Stimulated activated CD4-positive, alpha-beta T cell treated with anti-CD3 and anti-CD28 coated beads, Interleukin-4, amount 100 ng/mL, for 24 hours (primary cell): ENCODE results near the gene MEGF11.

ENCODE experiments used
- DNase-seq: peaks from one replicate; pipeline ENCODE4 v3.0.0-alpha.2; 2020

MEGF11 gene

DNA sequence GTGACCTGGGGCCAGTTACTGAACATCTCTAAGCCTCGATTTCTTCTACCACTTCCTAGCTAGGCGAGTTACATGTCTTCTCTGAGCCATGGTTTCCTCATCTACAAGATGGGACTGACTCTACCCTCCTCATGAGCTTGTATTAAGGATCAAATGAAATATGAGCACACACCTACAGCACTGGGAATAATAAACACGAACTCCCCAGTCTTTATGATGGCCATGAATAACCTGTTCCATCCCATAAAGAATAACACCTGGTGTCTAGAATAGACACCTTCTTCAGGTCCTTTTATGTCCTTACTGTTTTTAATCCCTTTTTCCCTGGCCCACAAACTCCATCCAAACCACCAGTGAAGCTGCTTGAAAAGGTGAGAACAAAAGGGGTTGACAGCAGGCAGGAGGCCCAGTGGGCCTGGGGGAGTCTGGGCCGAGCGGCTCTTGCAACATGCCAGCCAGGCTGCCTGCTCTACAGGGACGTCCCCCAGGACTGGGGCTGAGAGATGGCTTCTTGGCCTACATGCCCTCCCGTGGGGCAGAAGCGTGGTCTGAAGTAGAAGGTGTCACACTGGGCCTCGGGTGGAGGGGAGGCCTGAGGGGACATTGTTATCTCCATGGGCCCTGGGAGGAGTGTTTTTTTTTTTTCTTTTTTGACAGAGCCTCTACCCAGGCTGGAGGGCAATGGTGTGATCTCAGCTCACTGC lies 206.1 kb downstream of the MEGF11 start:
- no peak for DNase-seq

DNA sequence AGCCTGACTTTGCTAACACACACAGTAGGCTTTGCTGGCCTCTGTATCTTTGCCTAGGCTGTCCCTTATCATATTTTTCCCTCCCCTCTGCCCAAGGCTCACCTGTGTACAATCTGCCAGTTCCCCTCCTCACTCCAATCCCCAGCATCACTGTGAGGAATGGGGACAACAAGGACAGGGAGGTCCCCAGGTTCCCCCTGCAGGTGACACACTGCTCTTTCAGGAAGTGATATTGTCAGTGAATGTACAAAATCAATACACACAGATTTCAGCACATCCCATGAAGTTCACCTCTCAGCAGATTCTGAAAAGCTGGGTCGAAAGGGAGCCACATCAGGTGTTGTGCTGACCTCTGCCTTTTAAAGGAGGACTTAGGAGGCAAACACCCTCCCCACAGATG lies 206.8 kb downstream of the MEGF11 start:
- DNase-seq, result no peak

DNA sequence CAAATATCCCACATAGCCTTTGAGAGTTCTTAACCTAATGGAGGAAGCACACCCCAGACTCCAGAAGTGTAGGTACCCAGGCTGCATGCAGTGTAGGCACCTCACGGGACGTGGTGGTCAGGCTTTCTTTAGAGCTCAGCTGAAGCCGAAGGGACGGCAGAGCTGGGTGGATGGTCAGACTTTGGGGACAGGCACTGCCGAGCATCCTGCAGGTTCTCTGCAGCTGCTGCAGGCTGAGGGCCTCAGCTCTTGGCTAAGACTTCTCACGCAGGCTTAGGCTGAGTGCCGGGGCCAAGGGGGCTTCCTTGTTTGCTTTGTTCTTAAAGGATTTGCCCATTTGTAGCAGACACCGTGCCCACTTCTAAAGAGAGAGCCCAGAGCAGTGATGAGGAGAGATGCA lies 207.2 kb downstream of the MEGF11 start:
- DNase-seq, result no peak

DNA sequence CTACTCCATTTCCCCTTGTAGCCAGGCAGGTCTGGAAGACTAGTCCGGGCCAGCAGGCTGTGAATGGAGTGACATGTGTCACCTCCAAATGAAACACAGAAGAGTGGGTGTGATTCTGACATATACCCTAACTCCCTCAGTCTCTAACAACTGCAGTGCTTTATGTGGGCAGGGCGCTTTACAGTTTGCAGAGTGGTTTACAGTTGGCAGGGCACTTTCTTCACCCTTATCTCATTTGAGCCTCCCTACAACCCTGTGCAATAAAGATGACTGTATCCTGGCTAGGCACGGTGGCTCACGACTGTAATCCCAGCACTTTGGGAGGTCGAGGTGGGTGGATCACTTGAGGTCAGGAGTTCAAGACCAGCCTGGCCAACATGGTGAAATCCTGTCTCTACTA lies 208.0 kb downstream of the MEGF11 start:
- no peak for DNase-seq

DNA sequence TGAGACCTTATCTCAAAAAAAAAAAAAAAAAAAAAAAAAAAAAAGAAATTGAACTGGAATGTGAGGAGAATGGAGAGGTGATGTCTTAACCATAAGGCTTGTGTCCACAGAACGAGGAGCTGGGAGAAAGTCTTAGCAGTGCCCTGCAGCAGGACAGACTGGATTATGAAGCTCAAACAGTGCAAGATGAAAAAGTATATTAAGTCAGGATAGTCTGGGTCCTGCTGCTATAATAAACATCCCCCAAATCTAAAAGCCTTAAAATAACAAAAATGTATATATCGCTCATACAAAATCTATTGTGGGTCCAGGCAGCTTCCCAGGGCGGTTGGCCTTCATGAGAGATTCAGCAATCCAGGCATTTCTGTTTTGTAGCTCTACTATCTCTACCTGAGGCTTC lies 208.7 kb downstream of the MEGF11 start:
- no peak for DNase-seq

DNA sequence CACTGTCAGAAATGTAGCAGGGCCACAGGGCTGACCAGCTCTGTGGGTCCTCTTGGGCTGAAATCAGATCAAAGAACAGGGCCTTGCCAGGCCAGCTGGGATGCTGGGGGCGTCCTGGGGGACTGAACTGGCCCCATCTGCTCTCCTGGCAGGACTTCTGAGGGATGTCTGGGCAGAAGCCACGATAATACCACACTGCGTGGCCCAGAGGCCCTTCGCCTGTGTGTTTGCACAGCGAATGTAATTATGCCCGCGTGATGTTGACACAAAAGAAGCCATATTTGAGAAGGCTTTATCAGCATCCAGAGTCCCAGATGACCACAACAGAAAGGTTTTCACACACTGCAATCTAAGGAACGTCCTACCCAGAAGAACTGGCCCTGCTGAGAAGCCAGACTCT lies 210.3 kb downstream of the MEGF11 start:
- no peak for DNase-seq

DNA sequence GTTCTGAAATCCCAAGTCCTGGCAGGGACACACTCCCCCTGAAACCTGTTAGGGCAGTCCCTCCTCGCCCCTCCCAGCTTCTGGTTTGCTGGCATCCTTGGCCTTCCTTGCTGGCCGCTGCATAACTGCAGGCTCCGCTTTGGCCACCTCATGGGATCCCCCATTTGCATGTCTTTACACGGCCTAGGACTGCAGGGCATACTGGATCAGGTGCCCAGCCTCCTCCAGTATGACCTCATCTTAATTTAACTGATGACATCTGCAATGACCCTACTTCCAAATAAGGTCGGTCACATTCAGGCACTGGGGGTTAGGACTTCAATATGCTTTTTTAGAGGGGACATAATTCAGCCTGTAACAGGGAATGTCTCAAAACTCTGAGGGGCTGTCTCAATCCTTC lies 210.9 kb downstream of the MEGF11 start:
- no peak for DNase-seq

DNA sequence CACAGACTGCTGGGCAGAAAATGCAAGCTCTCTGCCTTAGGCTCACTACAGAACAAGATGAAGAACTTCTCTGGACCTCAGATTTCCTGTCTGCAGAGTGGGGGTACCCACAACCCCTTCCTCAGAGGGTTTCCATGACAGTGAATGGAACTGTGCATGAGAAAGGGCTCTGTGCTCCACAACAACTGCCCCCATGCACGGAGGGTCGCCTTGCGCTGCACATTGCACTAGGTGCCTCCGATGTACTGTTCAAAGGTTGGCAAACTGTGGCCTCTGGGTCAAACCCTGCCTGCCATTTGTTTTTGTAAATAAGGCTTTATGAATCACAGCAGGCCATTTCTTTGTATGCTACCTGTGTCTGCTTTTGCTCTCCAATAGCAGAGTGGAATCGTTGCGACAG lies 212.3 kb downstream of the MEGF11 start:
- no peak for DNase-seq

DNA sequence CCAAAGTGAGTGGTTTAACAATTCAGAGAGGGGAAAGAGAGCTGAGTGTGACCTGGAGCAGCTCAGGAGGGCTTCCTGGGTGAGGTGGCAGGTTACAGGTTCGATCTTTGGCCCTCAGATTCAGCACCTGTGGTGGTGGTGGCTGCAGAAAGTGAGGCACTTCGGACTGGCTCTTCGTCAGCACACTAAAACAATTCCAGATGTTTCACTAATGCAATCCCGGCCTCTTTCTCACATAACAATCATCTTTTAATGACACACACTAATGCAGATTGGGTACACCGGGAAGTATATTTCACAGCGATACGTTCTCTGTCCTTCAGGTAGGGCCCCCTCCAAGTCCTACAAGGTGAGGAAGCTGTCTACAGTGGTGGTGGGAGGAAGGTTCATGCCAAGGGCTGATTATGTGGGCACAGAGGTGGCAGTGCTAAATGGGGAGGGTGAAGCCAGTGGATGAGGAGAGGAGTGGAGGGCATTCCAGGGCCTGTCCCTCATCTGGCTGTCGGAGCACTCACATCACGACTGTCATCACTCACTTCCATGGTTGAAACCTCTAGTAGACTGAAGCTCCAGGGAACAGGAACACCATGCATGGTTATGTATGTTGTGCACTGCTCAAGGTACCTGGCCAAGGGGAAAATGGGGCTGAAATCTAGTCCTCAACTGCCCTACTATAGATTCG lies 213.2 kb downstream of the MEGF11 start:
- no peak for DNase-seq

DNA sequence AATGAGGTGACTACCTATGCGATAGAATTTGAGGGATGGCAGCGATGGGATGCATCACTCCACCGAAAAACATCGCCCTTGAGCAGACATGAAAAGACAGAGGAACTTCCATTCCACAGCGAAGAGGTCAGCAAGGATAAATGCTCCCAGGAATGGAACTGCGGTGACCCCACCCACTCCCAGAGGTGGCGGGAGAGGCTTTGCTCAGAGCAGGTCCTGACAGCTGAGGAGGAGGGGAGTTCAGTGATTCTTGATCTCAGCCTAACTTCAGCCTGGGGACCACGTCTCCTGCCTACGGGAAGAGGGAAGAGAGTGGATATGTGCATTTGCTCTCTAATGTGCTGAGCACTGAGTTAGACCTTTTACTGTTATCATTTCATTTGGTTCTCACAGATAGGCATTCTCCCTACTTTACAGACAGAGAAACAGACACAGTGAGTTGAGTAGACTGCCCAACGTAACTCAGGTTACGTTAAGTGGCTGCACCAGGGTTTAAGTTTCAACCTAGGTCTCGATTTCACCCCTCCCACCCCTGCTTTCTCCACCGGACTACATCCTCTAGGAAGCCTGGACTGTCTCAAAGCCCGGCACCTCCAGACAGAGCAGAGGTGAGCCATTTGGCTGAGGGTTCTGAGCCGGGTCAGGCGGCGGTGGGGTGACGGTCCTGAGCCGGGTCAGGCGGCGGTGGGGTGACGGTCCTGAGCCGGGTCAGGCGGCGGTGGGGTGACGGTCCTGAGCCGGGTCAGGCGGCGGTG lies 214.3 kb downstream of the MEGF11 start:
- DNase-seq, result no peak

DNA sequence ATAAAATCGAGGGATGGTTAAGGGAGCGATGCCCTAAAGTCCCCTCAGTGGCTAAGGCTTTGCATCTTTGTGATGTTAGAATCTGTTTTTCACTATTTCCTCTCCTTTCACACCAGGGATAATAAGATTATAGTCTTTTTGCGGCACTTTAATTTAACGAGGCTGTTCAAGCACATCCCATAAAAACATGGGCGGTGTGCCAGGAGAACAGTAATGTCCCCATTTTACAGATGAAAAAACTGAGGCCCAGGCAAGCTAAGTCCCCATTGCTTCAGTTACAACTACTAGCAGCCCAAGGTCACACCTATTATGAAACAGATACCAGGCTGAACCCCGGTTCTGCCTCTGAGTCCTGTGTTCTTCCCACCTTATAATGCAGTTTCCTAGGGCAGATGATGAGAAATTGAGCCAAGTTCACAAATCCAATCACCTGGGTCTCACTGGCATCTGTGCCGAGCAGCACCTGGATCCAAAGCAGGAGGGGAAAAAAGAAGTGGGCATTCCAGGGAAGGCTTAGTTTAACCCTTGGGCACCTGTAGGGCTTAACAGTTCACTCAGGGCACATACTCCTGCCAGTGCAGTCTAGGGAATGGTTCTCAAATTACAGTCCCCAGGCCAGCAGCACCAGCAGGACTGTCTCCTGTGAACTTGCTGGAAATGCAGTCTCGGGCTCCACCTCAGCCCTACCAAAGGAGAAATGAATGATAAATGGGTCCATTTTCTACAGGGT lies 215.0 kb downstream of the MEGF11 start:
- DNase-seq, result no peak

DNA sequence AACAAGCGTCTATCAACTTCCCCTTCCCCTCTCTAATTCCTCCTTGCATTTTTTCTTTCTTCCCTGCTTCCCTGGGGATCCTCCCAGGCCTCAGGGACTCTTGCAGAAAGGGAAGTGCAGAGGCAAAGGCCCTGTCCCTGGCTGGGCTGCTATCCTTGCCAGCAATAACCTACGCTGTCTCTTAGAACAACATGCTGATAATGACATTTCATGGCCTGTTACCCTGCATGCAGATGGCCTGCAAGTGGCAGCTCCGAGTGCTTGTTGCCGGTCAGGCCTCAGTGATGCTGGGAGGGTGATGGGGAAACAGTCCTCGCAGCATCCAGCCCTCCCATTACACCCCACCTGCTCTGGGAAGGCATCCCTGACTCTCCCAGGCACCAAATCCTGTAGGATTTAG lies 216.7 kb downstream of the MEGF11 start:
- no peak for DNase-seq

DNA sequence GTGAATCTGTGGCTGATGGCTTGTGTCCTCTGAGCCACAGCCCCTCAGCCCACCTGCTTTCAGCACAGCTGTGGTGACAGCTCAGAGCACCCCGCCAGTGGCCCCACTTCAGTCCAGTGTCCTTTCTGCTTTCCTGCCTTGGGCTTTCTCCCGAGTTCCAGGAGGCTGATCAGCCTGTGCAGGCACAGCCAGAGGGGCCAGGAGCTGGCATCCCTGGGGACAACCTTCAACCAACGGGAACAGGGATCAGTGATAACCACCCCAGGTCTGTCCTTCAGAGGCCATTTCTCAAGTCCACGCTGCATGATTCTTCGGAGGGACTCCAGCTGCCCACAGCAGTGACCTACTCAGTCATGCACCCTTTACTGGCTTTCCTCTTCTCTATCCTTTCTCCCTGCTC lies 217.6 kb downstream of the MEGF11 start:
- DNase-seq, result no peak

DNA sequence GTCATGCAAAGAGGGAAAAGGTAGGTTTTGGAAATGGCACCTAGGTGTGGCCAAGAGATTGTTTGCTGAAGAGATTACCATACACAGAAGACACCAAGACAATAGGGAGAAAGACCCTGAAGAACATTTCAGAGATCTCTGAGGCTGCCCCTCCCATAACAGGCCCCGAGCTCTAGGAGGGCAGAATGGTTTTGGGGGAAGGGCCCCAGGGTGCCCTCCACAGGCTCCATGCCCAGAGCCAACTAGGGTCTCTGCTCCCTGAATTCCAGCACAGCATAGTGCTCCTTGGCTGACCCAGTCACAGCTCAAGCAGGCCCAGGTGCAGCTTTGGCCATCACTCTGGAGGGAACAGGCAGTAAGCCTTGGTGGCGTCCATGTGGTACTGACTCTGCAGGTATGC lies 220.4 kb downstream of the MEGF11 start:
- DNase-seq, result no peak

DNA sequence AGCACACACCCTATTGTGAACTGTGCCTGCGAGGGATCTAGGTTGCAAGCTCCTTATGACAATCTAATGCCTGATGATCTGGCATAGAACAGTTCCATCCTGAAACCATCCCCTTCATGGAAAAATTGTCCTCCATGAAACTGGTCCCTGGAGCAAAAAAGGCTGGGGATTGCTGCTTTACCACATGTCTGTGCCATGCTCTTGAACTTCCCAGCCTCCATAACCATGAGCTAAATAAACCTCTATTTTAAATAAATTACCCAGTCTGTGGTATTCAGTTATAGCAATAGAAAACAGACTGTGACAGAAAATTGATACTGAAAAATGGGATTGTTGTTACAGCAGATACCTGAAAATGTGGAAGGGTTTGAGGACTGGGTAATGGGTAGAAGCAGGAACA lies 221.5 kb downstream of the MEGF11 start:
- DNase-seq, result no peak

DNA sequence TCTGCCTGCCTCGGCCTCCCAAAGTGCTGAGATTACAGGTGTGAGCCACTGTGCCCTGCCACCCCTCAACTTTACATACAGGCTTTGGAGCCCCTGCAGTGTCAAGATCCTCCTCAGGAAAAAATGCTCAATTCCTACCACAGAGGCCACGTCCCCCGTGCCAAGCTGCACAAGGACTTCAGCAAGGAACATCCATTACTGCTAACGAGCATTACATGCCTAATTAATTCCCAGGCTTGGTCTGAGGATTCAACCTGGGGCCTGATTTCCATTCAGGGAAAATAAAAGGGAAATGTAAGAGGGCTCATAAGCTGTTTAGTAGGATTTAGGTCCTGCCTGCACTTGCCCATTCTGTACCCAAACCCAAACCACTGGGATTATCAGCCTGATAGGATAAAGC lies 222.9 kb downstream of the MEGF11 start:
- DNase-seq, result no peak

DNA sequence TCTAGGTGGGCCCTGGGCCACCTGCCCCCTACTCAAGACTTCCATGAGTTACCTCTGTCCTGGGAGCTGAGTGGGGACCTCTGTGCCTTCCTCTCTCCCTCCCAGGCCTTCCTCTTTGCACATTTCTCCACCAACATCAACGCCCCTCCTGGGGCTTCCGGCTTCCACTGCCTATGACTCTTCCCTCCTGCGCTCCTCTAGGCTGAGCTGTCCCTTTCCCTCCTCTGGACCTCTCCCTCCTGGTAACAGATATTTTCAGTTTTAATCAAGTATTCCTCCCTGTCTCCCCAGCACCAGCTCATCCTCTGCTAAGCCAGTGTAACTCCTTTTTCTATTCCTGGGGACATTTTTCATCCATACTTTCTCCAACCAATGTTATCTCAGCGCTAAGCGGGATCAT lies 223.9 kb downstream of the MEGF11 start:
- DNase-seq, result no peak

DNA sequence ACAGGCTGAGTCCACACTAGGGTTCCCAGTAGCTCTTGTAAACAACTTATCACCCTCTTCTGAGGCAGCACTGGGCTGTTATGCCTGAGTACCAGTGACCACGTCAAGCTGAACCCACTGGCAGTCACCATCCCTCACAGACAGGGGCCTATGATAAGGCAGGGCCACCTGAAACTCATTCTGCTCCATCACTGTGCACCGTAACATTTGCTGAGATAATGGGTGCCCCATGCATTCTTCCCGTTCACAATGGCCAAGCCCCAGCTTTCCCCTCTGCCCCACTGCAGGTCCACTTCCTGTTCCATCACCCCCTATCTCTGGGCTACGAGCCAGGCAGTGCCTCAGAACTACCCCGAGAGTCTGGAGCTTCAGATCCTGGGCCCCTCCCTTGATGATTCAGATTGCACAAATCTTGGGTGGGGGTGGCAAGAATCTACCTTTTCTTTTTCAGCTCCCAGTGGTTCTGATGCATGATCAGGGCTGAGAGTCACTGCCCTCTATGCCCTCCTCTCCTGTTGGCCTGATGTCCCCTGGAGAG lies 226.2 kb downstream of the MEGF11 start:
- DNase-seq, result no peak

DNA sequence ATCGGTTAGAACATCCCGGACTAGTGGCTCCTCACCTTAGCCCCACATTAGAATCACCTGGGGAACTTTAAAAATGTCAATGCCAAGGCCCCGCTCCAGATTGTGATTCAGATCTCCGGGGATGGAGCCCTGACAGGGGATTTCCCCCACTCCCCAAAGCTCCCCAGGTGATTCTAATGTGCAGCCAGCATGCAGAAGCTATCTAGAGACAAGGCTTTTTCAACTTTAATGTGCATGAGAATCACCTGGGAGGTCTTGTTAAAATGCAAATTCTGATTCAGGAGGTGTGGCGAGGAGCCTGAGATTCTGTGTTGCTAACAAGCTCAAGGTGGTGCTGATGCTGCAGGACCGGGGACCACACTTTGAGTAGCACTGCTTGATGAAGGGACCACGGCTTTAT lies 227.6 kb downstream of the MEGF11 start:
- no peak for DNase-seq

DNA sequence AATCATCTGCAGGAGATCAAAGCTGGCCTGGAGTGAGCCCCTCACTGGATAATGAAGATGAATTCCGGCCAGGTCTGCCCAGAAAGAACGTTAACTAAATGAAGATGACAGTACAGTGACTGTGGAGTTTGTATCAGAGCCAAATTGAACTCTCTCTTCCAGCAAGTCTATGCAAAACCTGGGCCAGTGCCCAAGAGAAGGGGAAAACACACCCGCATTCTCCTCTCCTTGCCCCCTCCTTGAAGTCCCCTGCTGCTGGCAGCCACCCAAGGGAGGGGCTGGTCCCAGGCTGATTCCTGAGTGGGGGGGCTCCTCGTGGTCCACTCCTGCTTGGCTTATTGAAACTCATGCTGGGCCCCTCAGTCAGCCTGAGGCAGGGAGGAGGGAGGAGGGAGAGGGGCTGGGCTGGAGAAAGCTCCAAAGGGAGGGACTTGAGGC lies 228.5 kb downstream of the MEGF11 start:
- DNase-seq, result no peak

DNA sequence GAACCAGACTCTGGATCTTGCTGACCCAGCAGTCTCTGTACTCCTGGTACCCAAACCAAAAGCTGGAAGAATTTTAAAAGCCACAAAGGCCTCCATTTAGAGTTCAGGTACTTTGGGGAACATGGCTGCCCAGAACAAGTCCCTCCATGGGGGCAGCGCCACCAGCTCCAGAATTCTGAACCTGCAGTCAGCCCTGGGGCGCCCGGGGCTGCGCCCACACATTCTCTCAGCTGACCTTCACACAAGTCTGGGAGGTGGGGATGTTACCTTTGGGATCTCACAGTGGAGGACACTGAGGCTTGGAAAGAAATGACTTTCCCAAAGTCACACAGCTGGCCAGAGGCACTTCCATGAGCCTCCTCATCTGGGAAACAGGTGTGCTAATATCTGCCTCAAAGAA lies 229.4 kb downstream of the MEGF11 start:
- DNase-seq, result no peak

DNA sequence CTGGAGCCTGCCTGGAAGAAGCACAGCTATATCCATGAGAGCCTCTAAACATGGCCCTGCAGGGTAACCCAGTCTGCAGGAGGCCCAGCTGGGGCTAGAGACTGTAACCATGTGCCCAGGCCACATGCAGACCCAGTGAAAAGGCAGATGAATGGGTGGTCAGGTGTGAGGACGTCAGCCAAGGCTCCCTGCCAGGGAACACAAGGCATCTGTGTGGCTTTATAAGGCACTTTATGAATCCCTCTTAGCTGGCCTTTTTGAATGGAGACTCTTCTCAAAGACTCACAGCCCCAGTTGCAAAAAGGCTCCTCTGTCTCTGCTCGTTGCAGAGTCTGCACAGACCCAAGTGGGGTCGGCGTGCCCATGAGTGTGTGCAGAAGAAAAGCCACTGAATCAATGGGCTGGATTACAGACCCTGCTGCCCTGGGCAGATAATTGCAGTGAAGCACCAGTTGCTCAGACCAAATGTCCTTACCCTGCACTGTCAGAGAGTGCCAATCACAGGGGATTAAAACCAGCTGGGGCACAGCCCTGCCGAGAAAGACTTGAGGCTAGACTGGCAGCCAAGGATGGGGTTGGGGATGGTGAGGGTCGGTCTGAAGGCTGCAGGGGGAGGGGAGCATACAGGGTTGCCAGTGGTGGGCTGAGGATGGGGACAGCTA lies 230.1 kb downstream of the MEGF11 start:
- DNase-seq, result no peak

DNA sequence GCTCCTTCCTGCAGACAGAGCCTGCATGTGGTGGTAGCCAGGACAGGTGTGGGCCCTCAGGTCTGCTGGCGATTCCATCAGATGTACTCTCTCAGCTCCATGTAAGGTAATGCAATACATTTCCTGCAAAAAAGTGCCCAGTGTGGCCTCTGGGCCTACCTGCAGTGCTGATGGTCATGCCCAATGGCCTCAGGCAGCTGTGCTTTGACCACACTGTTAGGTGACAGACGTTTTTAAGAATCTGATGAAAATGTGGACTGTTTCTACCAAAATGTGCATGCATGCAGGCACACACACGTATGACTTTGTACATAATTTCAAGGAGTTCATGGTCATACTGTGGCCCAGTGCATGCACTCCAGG lies 231.4 kb downstream of the MEGF11 start:
- DNase-seq, result no peak
